Measurements from ENCODE around the gene FBXO42. TPM values are rescaled to one million over a fixed set of nuclear protein-coding genes. Genes with fewer than 3 reads are reported as not detected.

FBXO42 gene
- total and polyA plus RNA-seq, 2 of the 4 experiments (the other 2 are of a cell fraction): 12.0 to 18.8 TPM

- peak overlapping the region; percentile 83 for H2BK20ac ChIP-seq (ENCODE audit: low read depth, low read length)
- BruUV-seq (replicated peaks): no TSS peak
- peak; percentile 8 for ATAC-seq (ENCODE audit: low read depth)
- ChIA-PET POLR2A (ENCODE audit: unreplicated experiment) (interaction anchor here (0.6 kb wide), 1 partner anchor 110 kb away, joined by 9 read pairs; no protein-coding TSS in a partner anchor), CTCF (interaction anchor here (0.7 to 0.9 kb wide), 2 partner anchors 68 to 79 kb away, joined by 3 read pairs; partner anchors contain the start of gene NECAP2)
- no peak overlapping the region for H2AFZ ChIP-seq (replicated peaks; ENCODE audit: low read length, poor library complexity)
- no peaks in the 10 kb centered on the region for H3K36me3 ChIP-seq (ENCODE audit: control insufficient read depth, insufficient read depth, low read length)
- H4K5ac ChIP-seq (ENCODE audit: low read depth, low read length): peak overlapping the region; percentile 50; the same call in 1 of the 2 replicates
- H4K8ac ChIP-seq (ENCODE audit: low read depth in 2 of 2, low read length in 2 of 2): peak overlapping the region in 1 of 2 experiments; percentile 68; a peak in 2 of 4 replicates
- H3K4me3 ChIP-seq (ENCODE audit: insufficient read depth, low read depth, low read length): no peak overlapping the region
- peak; percentile 62 for DNase-seq
- peaks cover 31% of the 10 kb centered on the region for H3K4me1 ChIP-seq (ENCODE audit: control insufficient read depth, insufficient read depth, low read length)
- peak overlapping the region; percentile 64 for H4K91ac ChIP-seq (ENCODE audit: insufficient read depth, low read depth, low read length)
- H3K4me2 ChIP-seq (ENCODE audit: low read depth, low read length): peak overlapping the region; percentile 29
- dilution Hi-C loops (cut with HindIII; ENCODE audit: low sequenced_read_pairs, unreplicated experiment) (no loop called here), intact Hi-C loops (cut with micrococcal nuclease) (no loop called here), in situ Hi-C loops (cut with MboI; ENCODE audit: low sequenced_read_pairs) (no loop called here)
- peak overlapping the region; percentile 75 for H2BK120ac ChIP-seq (ENCODE audit: low read depth, low read length)
- peak overlapping the region; percentile 67 for H3K27ac ChIP-seq (ENCODE audit: insufficient read depth, low read length)
- peak overlapping the region; percentile 73 for H3K14ac ChIP-seq (replicated peaks; ENCODE audit: low read depth, low read length)
- H3K9me1 ChIP-seq (ENCODE audit: insufficient read depth, low read length): peaks cover 28% of the 10 kb centered on the region
- H2BK5ac ChIP-seq (ENCODE audit: low read depth, low read length, poor library complexity, severe bottlenecking): peak overlapping the region; percentile 67
- peak overlapping the region; percentile 65; the same call in 1 of the 3 replicates for H2BK15ac ChIP-seq (ENCODE audit: low read depth, low read length)
- peak overlapping the region; percentile 85 for H3K4ac ChIP-seq (ENCODE audit: low read depth, low read length)
- peak overlapping the region; percentile 0; the same call in 1 of the 2 replicates for H3K18ac ChIP-seq (ENCODE audit: low read depth, low read length)
- no peak overlapping the region for H2AK9ac ChIP-seq (replicated peaks; ENCODE audit: low read depth, low read length, poor library complexity)
- 100% methylated on average over 1 of the region's 3 CpGs; no CpG with 5 or more reads in 1 of the 2 experiments for WGBS, 2 experiments (ENCODE audit: extremely low coverage in 2 of 2, insufficient read length in 1 of 2)
- TF ChIP-seq CEBPB (IDR thresholded peaks at IDR 0.05; ENCODE audit: low read depth, low read length) (peak; percentile 77), RAD21 (IDR thresholded peaks at IDR 0.05; ENCODE audit: low read length) (no peak)
- peak overlapping the region; percentile 31; the same call in 1 of the 2 replicates for H3K9ac ChIP-seq (ENCODE audit: low read depth, low read length)
- peaks cover 31% of the 10 kb centered on the region for H4K20me1 ChIP-seq (ENCODE audit: insufficient read depth, low read length)
- H3K9me3 ChIP-seq (ENCODE audit: control insufficient read depth, insufficient read depth, low read length): no peaks in the 10 kb centered on the region
- peak overlapping the region; percentile 48; the same call in 1 of the 2 replicates for H3K56ac ChIP-seq (ENCODE audit: extremely low read depth, insufficient read depth, low read length)
- H2AK5ac ChIP-seq (ENCODE audit: low read depth, low read length): peak overlapping the region; percentile 80
- H3K23ac ChIP-seq (ENCODE audit: low read depth, low read length): peak overlapping the region; percentile 77
- H3K27me3 ChIP-seq (ENCODE audit: control insufficient read depth, insufficient read depth, low read length): no peaks in the 10 kb centered on the region
- peaks cover 6 to 47% of the 10 kb centered on the region in 2 experiments; a peak in 3 of 4 replicates for H3K79me1 ChIP-seq (ENCODE audit: low read depth in 1 of 2, low read length in 2 of 2)
Observed at GRCh38 chr1:16372535-16373285, 20.4 kb upstream of the FBXO42 start.

All from IMR-90 (cell line).